GM18868 (cell line): ENCODE results near the gene NSG1.

Experiments used
- ATAC-seq: cut with Tn5 transposase; IDR thresholded peaks from one replicate; pipeline ENCODE4 v1.9.1; 2021; ENCODE audit warnings: mild to moderate bottlenecking, moderate library complexity; ENCODE audit not compliant: unreplicated experiment

The NSG1 gene

DNA sequence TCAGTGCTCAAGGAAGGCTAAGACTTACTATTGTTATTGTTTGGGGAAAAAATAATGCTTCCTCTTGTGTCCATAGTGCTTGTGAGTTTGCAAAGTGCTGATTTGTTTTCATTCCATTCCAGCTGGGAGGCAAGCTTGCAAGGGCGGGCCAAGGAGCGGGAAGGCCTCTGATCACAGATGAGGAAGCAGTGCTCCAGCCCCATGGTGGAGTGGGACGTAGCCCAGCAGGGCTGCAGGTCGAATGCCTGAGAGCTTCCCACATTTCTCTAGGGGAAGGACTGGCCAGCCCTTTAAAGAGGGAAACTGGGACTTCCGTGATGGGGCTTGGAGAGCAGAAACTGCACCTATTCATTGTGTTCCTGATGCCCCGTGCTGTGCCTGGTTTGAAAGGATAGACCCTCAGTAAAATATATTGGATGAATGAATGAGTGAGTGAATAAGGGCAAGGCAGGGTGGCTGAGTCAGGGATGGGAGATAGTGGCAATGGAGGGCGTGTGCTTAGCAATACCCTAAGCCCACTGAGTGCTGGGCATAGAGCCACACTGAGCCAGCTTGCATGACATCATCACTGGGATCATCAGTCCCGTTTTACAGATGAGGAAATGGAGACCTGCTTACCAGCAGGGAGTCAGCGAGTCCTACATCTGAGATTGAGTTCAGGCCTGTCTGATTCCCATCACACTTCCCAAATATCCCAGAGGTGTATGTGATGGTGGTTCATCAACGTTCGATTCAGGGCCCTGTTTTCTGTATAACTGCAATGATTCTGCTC, 17.9 kb upstream of the NSG1 start:
- no peak for ATAC-seq

DNA sequence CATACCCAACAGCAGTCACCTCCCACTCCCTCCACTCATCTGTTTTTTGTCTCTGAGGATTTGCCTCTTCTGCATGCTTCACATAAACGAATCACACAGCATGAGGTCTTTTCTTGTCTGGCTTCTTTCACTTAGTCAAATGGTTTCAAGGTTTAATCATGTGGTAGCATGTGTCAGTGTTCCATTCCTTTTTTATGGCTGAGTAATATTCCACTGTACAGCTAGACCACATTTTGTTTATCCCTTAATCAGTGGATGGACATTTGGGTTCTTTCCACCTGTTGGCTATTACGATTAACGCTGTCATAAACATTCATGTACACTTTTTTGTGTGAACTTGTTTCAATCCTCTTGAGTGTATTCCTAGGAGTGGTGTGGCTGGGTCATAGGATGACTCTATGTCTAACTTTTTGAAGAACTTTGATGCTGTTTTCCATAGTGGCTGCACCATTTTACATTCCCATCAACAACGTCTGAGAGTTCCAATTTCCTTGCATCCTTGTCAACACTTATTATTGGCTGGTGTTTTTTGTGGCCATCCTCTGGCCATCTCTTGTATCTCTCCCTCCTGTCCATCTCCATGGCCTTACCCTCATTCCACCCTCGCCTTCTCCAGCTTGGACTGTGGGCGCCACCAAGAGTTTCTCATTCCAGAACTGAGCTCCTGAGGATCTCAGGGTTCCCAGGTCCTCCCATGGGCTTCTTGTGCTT, 12.4 kb upstream of the NSG1 start:
- ATAC-seq = no peak

DNA sequence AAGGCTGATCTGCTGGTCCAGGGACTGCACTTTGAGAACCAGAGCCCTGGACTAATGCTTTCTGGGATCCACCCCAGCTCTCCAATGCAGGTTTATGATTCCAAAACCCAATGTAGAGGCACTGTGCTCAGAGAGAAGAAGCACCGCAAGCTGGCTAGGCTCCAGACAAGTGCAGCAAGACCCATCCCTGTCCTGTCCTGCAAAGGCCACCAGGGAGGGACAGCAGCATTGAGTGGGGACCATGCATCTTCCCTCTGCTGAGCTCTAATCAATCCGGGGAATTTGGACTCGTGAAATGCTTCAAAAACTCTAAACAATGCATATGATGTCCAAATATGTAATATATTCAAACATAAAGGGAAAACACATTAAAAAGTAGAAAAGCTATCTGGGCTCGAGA, 10.8 kb upstream of the NSG1 start:
- no peak for ATAC-seq

DNA sequence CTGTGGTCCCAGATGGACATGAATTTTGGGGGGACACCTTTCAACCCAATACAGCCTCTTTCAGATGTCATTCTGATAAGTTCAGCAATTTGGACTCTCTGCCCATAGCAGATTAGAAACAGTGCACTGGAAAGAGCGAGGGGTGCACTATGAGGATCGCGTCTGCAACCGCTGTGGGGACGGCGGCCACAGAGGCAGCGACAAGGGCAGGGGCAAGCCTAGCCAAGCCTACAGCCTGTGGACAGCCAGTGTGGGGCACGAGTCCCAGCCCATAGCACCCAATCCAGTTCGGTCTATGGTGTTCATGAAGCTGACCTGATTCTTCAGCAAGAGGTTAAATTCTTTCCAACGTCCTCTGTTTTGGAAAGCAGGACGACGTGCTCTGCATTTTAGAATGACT, 9.7 kb upstream of the NSG1 start:
- no peak for ATAC-seq

DNA sequence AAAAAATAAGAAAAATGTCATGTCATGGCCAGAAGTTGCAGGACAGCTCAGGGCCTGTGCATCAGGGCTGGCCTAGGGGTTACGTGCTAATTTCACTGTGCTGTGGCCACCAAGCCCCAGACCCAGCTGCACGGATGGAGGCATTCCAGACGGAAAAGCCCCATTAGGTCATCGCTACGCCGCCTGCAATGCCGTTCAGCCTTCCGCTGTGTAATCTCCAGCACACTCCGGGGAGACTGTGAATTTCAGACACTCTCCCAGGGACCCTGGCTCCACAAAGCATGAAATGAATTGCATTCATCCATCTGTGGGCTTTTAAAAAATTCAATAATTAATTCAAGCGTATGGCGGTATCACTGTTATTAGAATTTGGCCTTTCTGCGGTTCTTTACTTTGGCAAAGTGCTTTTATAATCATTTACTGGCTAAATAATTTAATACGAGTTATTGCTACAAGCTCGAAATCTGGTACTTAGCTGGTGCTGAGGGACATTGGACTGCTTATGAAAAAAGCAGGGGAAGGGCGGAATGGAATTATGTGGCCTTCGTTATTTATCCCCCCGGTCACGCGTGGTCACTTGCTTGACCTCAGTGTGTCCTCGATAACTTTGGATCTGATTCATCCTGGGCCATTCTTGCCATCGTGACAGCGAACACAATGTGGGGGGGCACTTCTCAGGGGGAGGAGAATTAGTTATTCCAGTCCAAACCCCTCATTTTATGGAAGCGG, 9.0 kb upstream of the NSG1 start:
- no peak for ATAC-seq

DNA sequence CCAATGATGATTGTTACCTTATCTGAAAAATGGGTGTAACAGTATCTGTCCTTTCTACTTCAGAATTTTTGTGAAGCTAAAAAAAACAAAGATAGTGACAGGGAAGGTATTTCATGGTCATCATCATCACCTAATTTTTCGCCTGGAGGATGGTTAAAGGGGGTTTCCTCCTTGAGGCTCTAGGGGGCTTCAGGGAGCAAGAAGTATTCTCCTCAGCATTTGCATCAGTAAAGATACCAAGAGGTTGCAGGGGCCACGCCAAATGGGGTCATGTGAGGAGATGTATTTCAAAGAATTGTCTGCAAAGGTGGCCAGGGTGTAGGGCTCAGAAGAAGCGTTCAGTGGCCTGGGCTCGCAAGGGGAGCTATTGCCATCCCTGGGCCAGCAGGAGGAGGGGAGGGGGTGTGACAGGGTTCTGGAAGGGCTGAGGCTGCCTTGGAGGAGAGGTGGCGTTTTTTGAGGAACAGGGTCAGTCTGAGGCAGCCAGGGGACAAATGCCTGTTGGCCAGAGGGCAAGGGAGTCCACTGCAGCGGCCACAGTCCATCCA, 7.3 kb upstream of the NSG1 start:
- no peak for ATAC-seq

DNA sequence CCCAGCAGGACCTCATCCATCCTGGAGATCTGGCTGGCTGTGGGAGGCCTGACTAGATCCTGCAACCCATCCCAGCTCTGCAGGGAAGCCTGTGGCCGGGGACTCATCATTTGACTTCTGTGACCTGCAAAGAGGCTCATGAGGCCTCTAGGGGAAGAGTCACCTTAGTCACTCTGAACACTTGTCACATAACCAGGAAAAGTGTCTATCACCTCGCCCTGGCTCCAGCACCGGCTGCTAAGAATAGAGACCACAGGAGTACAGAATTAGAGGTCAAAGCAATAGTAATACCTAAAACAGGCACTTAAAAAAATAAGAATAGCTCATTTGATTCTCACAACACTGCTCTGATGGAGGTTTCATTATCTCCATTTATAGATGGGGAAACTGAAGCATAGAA, 3.8 kb upstream of the NSG1 start:
- ATAC-seq = no peak

DNA sequence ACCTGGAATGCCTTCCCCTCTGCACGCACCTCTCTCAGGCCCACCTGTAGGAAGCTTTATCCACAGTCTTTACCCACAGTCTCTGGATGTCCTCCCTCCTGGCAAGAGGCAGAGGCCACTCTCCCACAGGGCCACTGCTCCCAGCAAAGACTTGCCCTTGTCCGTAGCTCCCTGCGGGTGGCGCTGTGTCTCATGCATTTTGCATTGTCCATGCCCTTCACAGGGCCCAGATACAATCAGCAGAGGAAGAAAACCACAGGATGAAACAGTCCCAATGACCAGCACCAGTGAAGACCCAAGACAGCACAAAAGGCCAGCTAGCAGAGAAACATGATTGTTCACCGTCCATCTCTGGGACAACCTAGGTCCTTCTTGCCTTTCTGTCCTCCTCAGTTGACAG, 2.1 kb upstream of the NSG1 start:
- ATAC-seq = no peak

DNA sequence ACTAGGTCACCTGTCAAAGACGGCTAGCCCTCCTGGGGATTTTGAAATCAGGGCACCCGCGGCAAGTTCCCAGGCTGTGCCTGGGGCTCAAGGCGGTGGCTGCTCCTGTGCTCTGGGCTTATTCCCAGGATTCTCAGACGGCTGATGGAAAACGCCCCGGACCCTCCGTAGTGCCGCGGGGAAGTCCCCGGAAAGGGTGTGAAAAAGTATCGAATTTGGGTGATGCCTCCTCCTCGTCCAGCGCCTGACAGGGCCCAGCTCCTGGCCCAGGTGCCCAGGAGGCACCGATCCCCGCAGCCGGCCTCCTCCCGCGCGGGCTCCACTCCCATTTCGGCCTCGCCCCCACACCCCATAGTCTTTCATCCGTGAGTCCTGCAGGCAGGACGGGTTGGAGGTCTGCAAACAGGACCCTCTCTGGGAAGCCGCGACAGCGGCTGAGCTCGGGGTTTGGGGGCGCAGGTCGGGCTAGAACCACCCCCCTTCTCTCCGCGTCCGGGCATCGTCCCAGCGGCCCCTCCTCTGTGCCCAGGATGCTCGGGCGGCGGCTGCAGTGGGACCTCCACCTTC, 1.1 kb upstream of the NSG1 start:
- no peak for ATAC-seq

DNA sequence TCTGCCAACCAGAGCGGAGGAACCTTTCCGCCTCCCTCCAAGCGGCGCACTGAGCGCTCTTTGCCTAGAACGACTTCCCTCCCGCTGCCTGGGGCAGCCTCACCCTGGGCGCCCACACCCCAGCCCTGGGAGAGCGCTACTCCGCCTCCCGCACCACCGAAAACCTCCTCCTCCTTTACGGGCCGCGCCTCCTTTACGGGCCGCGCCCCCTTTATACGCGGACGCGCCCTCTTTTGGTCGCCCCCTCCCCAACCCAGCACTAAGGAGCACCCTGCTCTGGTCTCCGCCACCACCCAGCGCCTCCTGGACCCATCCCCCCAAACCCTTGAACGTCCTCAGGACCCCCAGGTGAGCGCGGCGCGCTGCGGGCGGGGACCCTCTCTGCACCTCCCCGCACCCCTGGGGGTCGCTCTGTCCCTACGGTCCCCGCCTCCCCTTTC, 586 bp upstream of the NSG1 start:
- no peak for ATAC-seq

DNA sequence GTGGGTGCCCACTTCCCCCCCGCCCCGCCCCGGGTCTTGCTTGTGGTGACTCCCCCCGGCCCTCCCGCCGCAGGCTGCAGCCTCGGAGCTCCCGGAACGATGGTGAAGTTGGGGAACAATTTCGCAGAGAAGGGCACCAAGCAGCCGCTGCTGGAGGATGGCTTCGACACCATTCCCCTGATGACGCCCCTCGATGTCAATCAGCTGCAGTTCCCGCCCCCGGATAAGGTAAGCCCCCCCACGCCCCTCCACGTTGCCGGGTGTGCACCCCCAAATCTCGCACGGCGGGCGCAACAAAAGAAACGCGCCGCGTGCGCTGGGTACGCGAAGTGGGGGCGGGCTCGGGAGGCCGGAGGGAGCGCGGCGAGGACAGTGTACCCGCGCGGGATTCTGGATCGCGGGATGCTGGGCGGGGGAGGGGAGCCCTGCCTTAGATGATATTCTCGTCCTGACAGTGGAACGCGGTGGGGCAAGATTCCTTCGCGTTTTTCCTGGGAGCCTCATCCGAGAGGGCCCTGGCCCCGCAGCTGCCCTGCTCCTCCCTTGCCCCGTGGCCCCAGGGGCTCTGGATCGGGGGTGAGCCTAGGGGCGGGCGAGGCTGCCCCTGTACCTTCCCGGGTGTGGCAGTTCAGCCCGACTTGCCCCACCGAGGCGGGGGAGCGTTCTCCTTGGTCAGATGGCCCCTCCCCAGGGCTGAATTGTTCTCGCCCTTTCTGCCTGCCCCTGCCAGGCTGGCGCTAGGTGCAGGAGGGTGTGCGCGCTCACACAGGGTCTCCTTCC, 819 bp downstream of the NSG1 start:
- no peak for ATAC-seq

DNA sequence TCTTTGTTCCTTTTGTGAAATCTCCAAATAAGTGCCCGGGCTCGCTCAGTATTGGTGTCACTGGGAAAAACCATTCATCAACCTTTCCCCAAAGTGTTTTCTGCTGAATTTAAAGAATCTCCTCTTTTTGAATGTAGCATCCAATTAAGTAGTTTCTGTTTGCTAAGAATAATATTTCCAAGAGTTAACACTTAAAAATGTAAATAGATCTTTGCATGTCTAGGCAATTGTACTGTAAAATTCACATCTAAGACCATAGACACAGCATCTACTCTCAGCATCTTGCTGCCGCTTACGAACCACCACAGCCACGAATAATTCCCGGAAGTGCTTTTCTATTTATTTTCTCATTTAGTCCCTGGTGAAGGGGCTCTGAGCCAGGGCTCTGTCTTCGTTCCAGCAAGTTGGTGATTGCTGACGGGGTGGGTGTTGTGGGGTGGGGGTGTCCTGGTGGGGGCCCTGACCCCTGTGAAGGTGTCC, 1.4 kb downstream of the NSG1 start:
- no peak for ATAC-seq

DNA sequence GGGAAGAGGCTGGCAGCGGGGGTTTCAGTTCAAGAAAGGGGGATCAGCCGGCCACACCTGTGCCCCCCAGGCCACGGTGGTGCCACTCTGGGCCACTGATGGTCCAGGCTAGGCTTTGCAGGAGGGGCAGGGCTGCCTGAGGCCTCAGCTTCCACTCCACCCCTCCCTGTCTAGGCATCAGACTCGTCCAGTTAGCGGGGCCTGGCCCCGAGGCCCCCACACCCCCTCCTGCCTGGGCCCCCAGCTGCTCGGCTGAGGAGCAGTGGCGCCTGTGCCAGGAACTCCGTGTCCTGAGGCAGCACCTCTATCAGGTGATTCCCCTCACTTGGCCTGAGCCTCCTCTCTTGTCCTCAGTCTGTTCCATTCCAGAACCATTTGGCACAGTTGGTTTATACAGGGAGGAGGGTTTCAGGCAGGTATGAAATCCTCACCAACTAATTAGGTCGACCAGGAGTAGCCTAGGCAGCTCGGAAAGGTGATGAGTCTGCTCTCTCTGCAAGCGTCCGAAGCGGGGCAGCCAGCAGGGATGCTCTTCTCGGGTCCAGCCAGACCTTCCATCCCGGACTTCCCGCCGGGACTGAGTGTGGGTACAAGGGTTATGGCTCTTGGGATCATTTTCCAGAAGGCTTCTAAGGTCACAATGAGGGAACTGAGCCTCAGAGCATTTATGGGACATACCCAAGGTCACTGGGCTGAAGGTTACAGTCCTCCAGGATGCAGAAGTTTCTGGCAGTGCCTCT, 2.1 kb downstream of the NSG1 start:
- ATAC-seq = no peak

DNA sequence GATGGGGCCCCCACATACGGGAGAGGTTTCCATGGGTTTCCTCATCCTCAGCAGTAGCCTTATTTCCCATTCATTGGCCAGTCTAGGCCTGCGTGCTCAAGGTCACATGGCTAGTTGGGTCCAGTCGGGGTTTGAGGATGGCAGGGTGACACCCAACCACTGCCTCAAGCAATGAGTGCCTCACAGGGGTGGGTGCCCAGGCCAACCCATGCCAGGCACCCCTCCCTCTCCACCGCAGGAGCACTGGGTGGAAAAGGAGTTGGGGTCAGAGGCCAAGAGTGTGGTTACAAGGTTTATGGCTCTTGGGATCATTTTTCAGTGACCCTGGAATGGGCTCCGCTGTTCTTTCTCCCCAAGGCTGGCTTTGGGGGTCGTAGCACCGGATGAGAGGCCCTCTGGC, 3.1 kb downstream of the NSG1 start:
- ATAC-seq = no peak

DNA sequence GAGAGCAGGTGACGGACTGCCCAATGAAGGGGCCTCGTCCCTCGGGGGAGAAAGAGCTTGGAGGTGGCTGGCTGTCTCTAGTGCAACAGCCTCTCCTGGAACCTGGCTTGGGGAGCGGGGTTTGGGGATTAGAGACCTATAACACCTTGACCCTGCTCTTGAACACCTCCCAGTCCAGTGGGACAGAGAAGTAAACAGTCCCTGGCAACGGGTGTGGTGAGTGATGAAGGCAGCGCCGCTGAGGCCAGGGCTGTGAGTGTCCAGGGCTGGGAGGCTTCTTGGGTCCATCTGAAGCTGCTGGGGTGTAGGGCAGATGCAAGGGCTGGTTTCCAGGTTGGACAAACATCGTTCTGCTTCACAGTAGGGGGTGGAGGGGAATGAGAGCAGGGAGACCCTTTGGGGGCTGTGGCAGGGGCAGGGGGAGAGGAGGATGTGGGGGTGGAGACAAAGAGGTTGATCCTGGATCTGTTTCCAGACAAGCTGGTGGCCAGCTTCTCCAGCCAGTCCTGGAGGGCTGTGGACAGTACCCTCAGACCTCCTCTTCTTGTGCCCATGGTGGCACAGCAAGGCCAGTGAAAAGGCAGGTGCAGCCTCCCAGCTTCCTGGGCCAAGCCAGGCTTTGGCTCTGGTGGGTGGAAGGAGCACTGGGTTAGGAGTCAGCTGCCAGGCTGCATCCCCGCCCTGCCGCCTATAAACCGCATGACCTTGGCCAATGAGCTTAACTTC, 3.8 kb downstream of the NSG1 start:
- ATAC-seq = no peak

DNA sequence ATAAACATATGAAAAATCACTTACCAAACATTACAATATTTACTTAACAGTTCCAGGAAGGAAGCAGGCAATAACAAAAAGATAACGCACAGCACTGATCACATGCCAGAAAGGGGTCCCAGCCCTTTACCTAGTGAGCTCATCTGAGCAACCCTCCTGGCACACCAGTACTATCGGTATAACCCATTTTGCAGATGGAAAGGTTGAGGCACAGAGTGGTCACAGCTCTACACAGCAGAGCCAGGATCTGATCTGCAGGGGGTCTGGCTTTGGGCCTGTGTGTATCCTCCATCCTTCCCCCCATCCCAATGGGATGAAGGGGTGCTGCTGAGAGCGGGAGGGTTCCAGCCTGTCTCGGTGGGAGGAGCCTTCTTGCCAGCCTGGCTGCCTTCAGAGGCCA, 5.0 kb downstream of the NSG1 start:
- ATAC-seq = no peak

DNA sequence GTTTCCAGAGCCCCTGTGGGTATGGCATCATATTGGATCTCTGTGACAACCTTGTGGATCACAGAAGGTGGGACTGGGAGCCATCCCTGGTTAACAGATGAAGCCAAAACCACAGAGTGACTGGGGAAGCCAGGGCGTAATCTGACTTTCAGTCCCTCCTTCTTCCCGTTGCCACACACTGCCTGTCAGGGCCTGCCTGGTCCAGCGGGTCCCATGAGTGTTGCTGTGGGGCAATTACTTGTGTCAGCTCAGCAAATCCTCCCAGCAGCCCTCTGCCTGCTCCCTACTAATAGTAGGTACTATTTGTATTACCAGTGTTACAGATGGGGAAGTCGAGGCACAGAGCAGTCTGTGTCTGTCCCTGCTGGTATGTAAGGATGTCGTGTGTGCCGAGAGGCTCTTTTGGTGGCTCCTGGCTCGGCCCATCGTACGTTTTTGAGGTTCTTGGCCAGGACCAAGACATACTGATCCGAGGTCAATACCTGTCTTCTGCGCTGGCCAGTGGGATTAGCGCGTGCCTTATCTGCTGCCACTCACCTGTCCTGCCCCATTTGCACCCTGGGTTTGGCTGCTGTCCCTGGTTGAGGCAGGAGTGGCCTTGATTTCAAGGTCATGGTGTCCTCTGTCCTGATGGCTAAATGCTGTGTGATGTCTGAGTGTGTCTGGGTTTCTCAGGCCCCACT, 5.7 kb downstream of the NSG1 start:
- no peak for ATAC-seq

DNA sequence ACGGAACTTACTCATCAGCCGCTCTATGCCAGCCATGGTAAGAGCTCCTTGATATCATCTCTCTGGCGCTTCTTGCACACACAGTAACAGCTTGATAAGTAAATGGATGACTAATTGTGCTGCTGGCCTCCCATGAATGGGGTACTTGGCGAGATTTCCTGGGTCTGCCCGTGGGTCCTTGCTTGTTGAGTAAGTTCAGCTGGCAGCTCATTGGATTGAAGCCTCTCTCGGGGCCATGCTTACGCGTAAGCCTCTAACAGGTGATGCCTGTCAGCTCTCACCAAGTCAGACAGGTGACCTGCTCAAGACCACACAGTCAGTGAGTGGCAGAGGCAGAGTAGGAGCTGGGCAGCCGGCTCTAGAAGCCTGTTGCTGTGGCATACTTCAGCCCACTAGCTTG, 7.7 kb downstream of the NSG1 start:
- ATAC-seq = no peak

DNA sequence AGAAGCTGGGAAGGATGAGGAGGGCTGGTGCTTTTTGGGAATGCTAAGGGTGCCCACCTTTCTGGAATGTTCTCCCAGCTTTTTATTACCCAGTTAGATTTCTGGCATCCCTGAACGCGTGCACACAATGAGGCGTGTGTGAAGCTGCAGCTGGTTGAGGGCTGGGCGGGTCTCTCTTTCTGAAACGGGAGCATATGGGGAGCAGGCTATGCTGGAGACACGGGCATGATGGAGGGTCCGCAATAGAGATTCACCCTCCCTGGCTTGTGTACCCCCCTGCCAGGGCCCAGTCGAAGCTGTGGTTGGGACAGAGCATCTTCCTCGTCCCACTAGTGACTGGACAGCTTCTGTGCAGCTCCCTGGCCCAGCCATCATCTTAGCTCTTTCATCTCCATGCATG, 8.5 kb downstream of the NSG1 start:
- no peak for ATAC-seq
